Smooth muscle cell (in vitro differentiated cells): ENCODE measurements around the gene METTL1. TPM values are rescaled to one million over a fixed set of nuclear protein-coding genes. Genes with fewer than 3 reads are reported as not detected.

Experiments
- DNase-seq: peaks from one replicate; lab custom pipeline; 2025; ENCODE audit not compliant: unreplicated experiment; lab: John Stamatoyannopoulos, UW
- H2AFZ ChIP-seq: fragments of 200-600 bp; sonication (generic); 2 replicates; pipeline ENCODE4 v1.6.0; 2016; ENCODE audit warnings: antibody characterized with exemption, low read depth, mild to moderate bottlenecking
- H3F3A ChIP-seq: fragments of 200-600 bp; sonication (generic); 2 replicates; pipeline ENCODE4 v1.6.0; 2017; ENCODE audit warnings: antibody characterized with exemption, low read depth
- H3K27ac ChIP-seq: fragments of 200-600 bp; sonication (generic); 2 replicates; pipeline ENCODE4 v1.5.1; 2016; ENCODE audit warnings: low read depth, mild to moderate bottlenecking
- H3K27me3 ChIP-seq: fragments of 200-600 bp; sonication (generic); 2 replicates; pipeline ENCODE4 v1.6.1; 2016; ENCODE audit warnings: low read depth, mild to moderate bottlenecking
- H3K36me3 ChIP-seq: fragments of 200-600 bp; sonication (generic); 2 replicates; pipeline ENCODE4 v1.5.1; 2016; ENCODE audit warnings: low read depth
- H3K4me1 ChIP-seq: fragments of 200-600 bp; sonication (generic); 2 replicates; pipeline ENCODE4 v1.5.1; 2016; ENCODE audit warnings: low read depth
- H3K4me2 ChIP-seq: fragments of 200-600 bp; sonication (generic); 2 replicates; pipeline ENCODE4 v1.6.0; 2016; ENCODE audit warnings: mild to moderate bottlenecking
- H3K4me3 ChIP-seq: fragments of 200-600 bp; sonication (generic); 2 replicates; pipeline ENCODE4 v1.5.1; 2016; ENCODE audit warnings: mild to moderate bottlenecking
- H3K79me2 ChIP-seq: fragments of 200-600 bp; sonication (generic); 2 replicates; pipeline ENCODE4 v1.6.0; 2016; ENCODE audit warnings: low read depth, mild to moderate bottlenecking
- H3K9ac ChIP-seq: fragments of 200-600 bp; sonication (generic); 2 replicates; pipeline ENCODE4 v1.6.0; 2016; ENCODE audit warnings: low read depth
- H3K9me3 ChIP-seq: fragments of 200-600 bp; sonication (generic); replicated peaks from 2 replicates; pipeline ENCODE4 v1.5.1; 2016; ENCODE audit warnings: low read depth
- H4K20me1 ChIP-seq: fragments of 200-600 bp; sonication (generic); 2 replicates; pipeline ENCODE4 v1.6.0; 2016; ENCODE audit warnings: low read depth
- CTCF ChIP-seq: fragments of 200-600 bp; sonication (generic); IDR thresholded peaks from 2 replicates; pipeline ENCODE4 v1.5.1; 2017; ENCODE audit warnings: borderline replicate concordance, mild to moderate bottlenecking, antibody characterized with exemption; ENCODE audit not compliant: insufficient read depth, poor library complexity, severe bottlenecking
- WGBS: methylation state at CpG from one replicate; pipeline ENCODE4 v1.1.7; 2016; ENCODE audit warnings: low lambda C conversion rate; 5-methylcytosine and 5-hydroxymethylcytosine counted together
- polyA plus RNA-seq: library from polyadenylated mRNA; unstranded; fragments of >200 nt; fragmentation: Nextera tagmentation; extraction: Ambion mirVana; gene quantifications from 2 replicates; pipeline ENCODE4 v1.2.1, GENCODE V29; 2016
- total RNA-seq: library from RNA; depleted of rRNA; stranded (reverse); fragments of >200 nt; gene quantifications from 2 replicates; pipeline ENCODE4 v1.2.3, GENCODE V29; 2014

Gene METTL1
- total and polyA plus RNA-seq, 2 experiments from 2014 or later: 4.1 to 20.3 TPM

- peaks cover 7% of the 10 kb centered on the region for H3K4me1 ChIP-seq
These were observed 40.4 kb downstream of the METTL1 start for GRCh38 chr12:57731411-57732080.

GRCh38 chr12:57730336-57731067 is 41.4 kb downstream of the METTL1 start:
- WGBS: 81% methylated on average over 13 of the region's 13 CpGs
- DNase-seq: no peak

More at GRCh38 chr12:57731411-57732080, 40.4 kb downstream of the METTL1 start:
- TF ChIP-seq CTCF: no peak
- Histone ChIP-seq H3K4me3 (no peak overlapping the region), H3K36me3 (no peaks in the 10 kb centered on the region), H2AFZ (no peak overlapping the region), H4K20me1 (no peaks in the 10 kb centered on the region), H3K27ac (no peak overlapping the region), H3K9ac (no peak overlapping the region), H3K79me2 (no peaks in the 10 kb centered on the region), H3K4me2 (no peak overlapping the region), H3K9me3 (no peaks in the 10 kb centered on the region), H3K27me3 (peaks cover 99% of the 10 kb centered on the region), H3F3A (no peaks in the 10 kb centered on the region)
- no peak for DNase-seq
- WGBS: 78% methylated on average over 19 of the region's 19 CpGs

GRCh38 chr12:57729321-57729844 is 42.5 kb downstream of the METTL1 start:
- no peaks in the 10 kb centered on the region for H3K9me3 ChIP-seq
- H3K36me3 ChIP-seq: no peaks in the 10 kb centered on the region
- no peak overlapping the region for H3K27ac ChIP-seq
- TF ChIP-seq CTCF: no peak
- WGBS: 76% methylated on average over 5 of the region's 5 CpGs
- H3K79me2 ChIP-seq: no peaks in the 10 kb centered on the region
- H3K4me2 ChIP-seq: no peak overlapping the region
- peaks cover 3% of the 10 kb centered on the region for H3K4me1 ChIP-seq
- no peaks in the 10 kb centered on the region for H4K20me1 ChIP-seq
- H3K9ac ChIP-seq: no peak overlapping the region
- no peak overlapping the region for H3K4me3 ChIP-seq
- H3K27me3 ChIP-seq: peaks cover 96% of the 10 kb centered on the region
- no peak overlapping the region for H2AFZ ChIP-seq
- no peaks in the 10 kb centered on the region for H3F3A ChIP-seq
- DNase-seq: no peak

More at GRCh38 chr12:57730336-57731067, 41.4 kb downstream of the METTL1 start:
- Histone ChIP-seq H2AFZ (no peak overlapping the region), H3K27ac (no peak overlapping the region), H3K36me3 (no peaks in the 10 kb centered on the region), H3K9ac (no peak overlapping the region), H3K4me1 (peaks cover 4% of the 10 kb centered on the region), H4K20me1 (no peaks in the 10 kb centered on the region), H3K4me2 (no peak overlapping the region), H3K4me3 (no peak overlapping the region), H3F3A (no peaks in the 10 kb centered on the region), H3K27me3 (peaks cover 98% of the 10 kb centered on the region), H3K79me2 (no peaks in the 10 kb centered on the region), H3K9me3 (no peaks in the 10 kb centered on the region)
- no peak for TF ChIP-seq CTCF
